B cell (primary cell): ENCODE results near the gene CKM. TPM values are rescaled to one million over a fixed set of nuclear protein-coding genes. Genes with fewer than 3 reads are reported as not detected.
"Not testable (repeated sequence)": the region's sequence is repeated elsewhere in the genome, so short reads cannot be mapped to it uniquely, and the experiment has no call there.

Experiments used
- ATAC-seq: fragments of 200-7000 bp; cut with Tn5 transposase; one replicate; pipeline ENCODE4 v1.10.0; 2021; ENCODE audit warnings: low read depth, mild to moderate bottlenecking, moderate number of reproducible peaks, moderate library complexity
- CTCF ChIA-PET: fragments of 350-600 bp; sonication (Branson Sonifier 250); formaldehyde crosslinking; loops from one replicate; lab custom pipeline; 2021; ENCODE audit warnings: antibody characterized with exemption, inconsistent platforms; lab: Charles Lee
- POLR2A ChIA-PET: fragments of 350-600 bp; sonication (Branson Sonifier 250); formaldehyde crosslinking; loops from one replicate; lab custom pipeline; 2021; ENCODE audit warnings: antibody characterized with exemption; lab: Charles Lee
- DNase-seq: peaks from one replicate; pipeline ENCODE4 v3.0.0; 2013
- H2AFZ ChIP-seq: 2 replicates; pipeline ENCODE4 v1.6.1; 2012; ENCODE audit warnings: mild to moderate bottlenecking, low read depth, low read length; ENCODE audit not compliant: insufficient read depth, poor library complexity, severe bottlenecking
- H3K27ac ChIP-seq, 2 donors: 1 replicate in 1 of 2; 2 replicates in 1 of 2; pipeline ENCODE4 v1.5.1; 2012 to 2013; ENCODE audit warnings: low read length in 2 of 2, mild to moderate bottlenecking in 2 of 2, moderate library complexity in 1 of 2
- H3K27me3 ChIP-seq, 4 experiments: fragments of 200-600 bp in 1 of 4; sonication (generic) in 1 of 4; replicated peaks in 1 of 4; 1 replicate in 2 of 4; 2 replicates in 2 of 4; pipeline versions ENCODE4 v1.6.1 to v1.7.0; 2013 to 2016; ENCODE audit warnings: low read length in 3 of 4, mild to moderate bottlenecking in 2 of 4, mixed read lengths in 1 of 4, moderate library complexity in 1 of 4; ENCODE audit not compliant: insufficient read depth in 4 of 4, control insufficient read depth in 3 of 4; ENCODE audit errors: control extremely low read depth in 1 of 4
- H3K36me3 ChIP-seq, 2 experiments: replicated peaks in 1 of 2; 1 replicate in 1 of 2; 2 replicates in 1 of 2; pipeline versions ENCODE4 v1.6.1 to v1.7.1; 2013; ENCODE audit warnings: low read length in 1 of 2; ENCODE audit not compliant: insufficient read depth in 2 of 2, control insufficient read depth in 1 of 2; ENCODE audit errors: control extremely low read depth in 1 of 2, extremely low read depth in 1 of 2
- H3K4me1 ChIP-seq, 2 donors: fragments of 200-600 bp in 1 of 2; sonication (generic) in 1 of 2; 1 replicate in 1 of 2; 2 replicates in 1 of 2; pipeline versions ENCODE4 v1.5.1 to v1.6.1; 2013 to 2017; ENCODE audit warnings: low read length in 2 of 2; ENCODE audit not compliant: control insufficient read depth in 2 of 2, insufficient read depth in 2 of 2
- H3K4me2 ChIP-seq: replicated peaks from 2 replicates; pipeline ENCODE3; 2012; ENCODE audit warnings: mild to moderate bottlenecking, low read depth, low read length; ENCODE audit not compliant: poor library complexity, severe bottlenecking
- H3K4me3 ChIP-seq, 5 experiments: fragments of 200-600 bp in 1 of 5; sonication (generic) in 1 of 5; 1 replicate in 3 of 5; 2 replicates in 2 of 5; pipeline versions ENCODE4 v1.5.1 to v1.7.0; 2011 to 2016; ENCODE audit warnings: low read length in 4 of 5, mild to moderate bottlenecking in 4 of 5, low read depth in 2 of 5, control low read depth in 1 of 5, moderate library complexity in 1 of 5; ENCODE audit not compliant: insufficient read depth in 1 of 5; ENCODE audit errors: control extremely low read depth in 1 of 5, extremely low read depth in 1 of 5
- H3K79me2 ChIP-seq: fragments of 200-600 bp; sonication (generic); one replicate; pipeline ENCODE4 v1.6.0; 2016; ENCODE audit warnings: low read length; ENCODE audit not compliant: control insufficient read depth, insufficient read depth
- H3K9ac ChIP-seq: fragments of 200-600 bp; sonication (generic); 2 replicates; pipeline ENCODE4 v1.6.1; 2017; ENCODE audit warnings: mild to moderate bottlenecking, low read length, moderate library complexity
- H3K9me3 ChIP-seq, 3 donors: one replicate each; pipeline versions ENCODE4 v1.6.1 to v1.7.1; 2013; ENCODE audit warnings: low read length in 2 of 3; ENCODE audit not compliant: control insufficient read depth in 2 of 3, insufficient read depth in 1 of 3; ENCODE audit errors: control extremely low read depth in 1 of 3
- H4K20me1 ChIP-seq: 2 replicates; pipeline ENCODE4 v1.6.0; 2012; ENCODE audit warnings: mild to moderate bottlenecking, low read length; ENCODE audit not compliant: insufficient read depth, control insufficient read depth, poor library complexity, severe bottlenecking
- H3K27ac Mint-ChIP-seq: one replicate; pipeline ENCODE4 v1.8.0; 2021; ENCODE audit warnings: mixed read lengths
- H3K27me3 Mint-ChIP-seq: one replicate; pipeline ENCODE4 v1.8.0; 2021; ENCODE audit warnings: mixed read lengths
- H3K4me1 Mint-ChIP-seq: one replicate; pipeline ENCODE4 v1.8.0; 2021; ENCODE audit warnings: mixed read lengths
- H3K4me3 Mint-ChIP-seq: one replicate; pipeline ENCODE4 v1.8.0; 2021; ENCODE audit warnings: mixed read lengths
- H3K9me3 Mint-ChIP-seq: one replicate; pipeline ENCODE4 v1.8.0; 2022; ENCODE audit warnings: mixed read lengths; ENCODE audit not compliant: insufficient read depth
- CTCF ChIP-seq: fragments of 200-600 bp; IDR thresholded peaks from one replicate; pipeline ENCODE4 v1.8.0; 2022; ENCODE audit warnings: antibody characterized with exemption, mild to moderate bottlenecking
- EZH2 ChIP-seq: IDR thresholded peaks from 2 replicates; pipeline ENCODE4 v1.6.1; 2012; ENCODE audit warnings: borderline replicate concordance, low read depth, mild to moderate bottlenecking, moderate library complexity, low read length; ENCODE audit not compliant: insufficient read depth, poor library complexity, severe bottlenecking
- WGBS: methylation state at CpG from one replicate; pipeline ENCODE4 v1.1.5; 2013; ENCODE audit warnings: missing lambda C conversion rate; ENCODE audit not compliant: insufficient coverage; 5-methylcytosine and 5-hydroxymethylcytosine counted together
- intact Hi-C: fragments of 100-400 bp; cut with micrococcal nuclease; formaldehyde crosslinking; loops from one replicate; pipeline ENCODE4 v1.10.0; 2022
- polyA plus RNA-seq: library from polyadenylated mRNA; depleted of rRNA; stranded (reverse); fragments of >200 nt; gene quantifications from 2 replicates; pipeline ENCODE4 v1.2.3, GENCODE V29; 2012
- total RNA-seq, 2 donors: library from RNA; stranded (reverse); fragments of 120-200 nt in 1 of 2; gene quantifications; 1 replicate in 1 of 2; 2 replicates in 1 of 2; pipeline versions ENCODE4 v1.2.3 to v1.2.4, GENCODE V29; 2013 to 2022

The CKM gene
- total and polyA plus RNA-seq, 2 donors (not counting 1 experiment from before 2014, with no cell fraction given), result not detected

DNA sequence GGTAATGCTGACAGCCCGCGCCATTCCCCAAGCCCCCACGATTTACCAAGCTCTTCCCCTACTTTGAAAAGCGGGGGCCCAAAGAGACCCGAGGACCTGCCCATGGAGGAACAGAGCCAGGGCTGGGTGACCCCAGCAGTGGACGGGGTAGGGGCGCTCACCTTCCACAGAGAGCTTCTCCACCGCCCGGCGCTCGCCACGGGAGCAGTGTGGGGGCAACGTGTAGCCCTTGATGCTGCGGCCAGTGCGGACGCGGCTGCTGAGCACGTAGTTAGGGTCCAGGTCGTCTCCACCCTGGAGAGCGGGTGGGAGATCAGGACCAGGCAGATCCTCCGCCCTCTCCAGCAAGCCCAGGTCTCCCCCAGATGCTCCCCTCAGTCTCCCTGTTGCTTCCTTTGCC lies 7.4 kb downstream of the CKM start:
- no peaks in the 10 kb centered on the region for H3K4me1 ChIP-seq
- ChIA-PET POLR2A (no interaction called here), CTCF (no interaction called here)
- H3K79me2 ChIP-seq, result no peaks in the 10 kb centered on the region
- H3K36me3 ChIP-seq, result no peaks in the 10 kb centered on the region
- WGBS, result 68% methylated on average over 21 of the region's 21 CpGs
- ATAC-seq, result no peak
- Mint-ChIP-seq H3K9me3 (no peaks in the 10 kb centered on the region), H3K4me1 (no peaks in the 10 kb centered on the region), H3K4me3 (no peak overlapping the region), H3K27ac (no peak overlapping the region), H3K27me3 (peaks cover 39% of the 10 kb centered on the region)
- no peak overlapping the region for H3K4me3 ChIP-seq
- no peak overlapping the region for H2AFZ ChIP-seq
- TF ChIP-seq EZH2 (no peak), CTCF (no peak)
- DNase-seq, result no peak
- intact Hi-C loops, result no loop called here
- H3K4me2 ChIP-seq, result no peak overlapping the region
- H3K9me3 ChIP-seq, result no peaks in the 10 kb centered on the region
- H3K27me3 ChIP-seq, result peaks cover 0 to 8% (median 0%) of the 10 kb centered on the region in 4 experiments
- no peak overlapping the region for H3K27ac ChIP-seq
- no peak overlapping the region for H3K9ac ChIP-seq
- no peaks in the 10 kb centered on the region for H4K20me1 ChIP-seq

DNA sequence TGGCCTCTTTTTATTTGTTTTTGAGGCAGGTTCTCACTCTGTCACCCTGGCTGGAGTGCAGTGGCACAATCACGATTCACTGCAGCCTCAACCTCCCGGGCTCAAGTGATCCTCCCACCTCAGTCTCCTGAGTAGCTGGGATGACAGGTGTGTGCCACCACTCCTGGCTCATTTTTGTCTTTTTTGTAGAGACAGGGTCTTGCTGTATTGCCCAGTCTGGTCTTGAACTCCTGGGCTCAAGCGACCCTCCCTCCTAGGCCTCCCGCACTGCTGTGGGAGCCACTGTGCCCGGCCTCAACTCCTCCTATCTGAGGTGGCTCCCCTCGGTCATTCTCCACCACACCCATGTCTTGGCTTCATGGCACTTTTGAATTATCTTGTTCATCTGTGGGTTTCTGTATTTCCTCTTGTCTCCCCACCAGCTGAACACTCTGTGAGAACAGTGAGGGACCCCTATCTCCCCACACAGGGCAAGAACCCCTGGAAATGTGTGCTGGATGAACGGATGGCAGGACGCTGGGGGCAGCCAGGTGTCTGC lies 7.9 kb downstream of the CKM start:
- DNase-seq (no peak), ATAC-seq (no peak)
- H3K4me1 Mint-ChIP-seq, result no peaks in the 10 kb centered on the region
- H3K36me3 ChIP-seq, result no peaks in the 10 kb centered on the region
- CTCF ChIA-PET, result no interaction called here
- TF ChIP-seq CTCF (no peak), EZH2 (no peak)
- H3K79me2 ChIP-seq, result no peaks in the 10 kb centered on the region
- POLR2A ChIA-PET, result no interaction called here
- no peaks in the 10 kb centered on the region for H4K20me1 ChIP-seq
- intact Hi-C loops, result no loop called here
- H3K9me3 ChIP-seq, result no peaks in the 10 kb centered on the region
- H3K4me2 ChIP-seq, result no peak overlapping the region
- H3K4me1 ChIP-seq, result no peaks in the 10 kb centered on the region
- H3K27ac Mint-ChIP-seq, result no peak overlapping the region
- no peak overlapping the region for H3K4me3 ChIP-seq
- no peaks in the 10 kb centered on the region for H3K9me3 Mint-ChIP-seq
- peaks cover 0 to 8% (median 0%) of the 10 kb centered on the region in 4 experiments for H3K27me3 ChIP-seq
- 82% methylated on average over 6 of the region's 8 CpGs for WGBS
- no peak overlapping the region for H3K4me3 Mint-ChIP-seq
- peaks cover 39% of the 10 kb centered on the region for H3K27me3 Mint-ChIP-seq
- no peak overlapping the region for H3K9ac ChIP-seq
- H3K27ac ChIP-seq, result no peak overlapping the region
- no peak overlapping the region for H2AFZ ChIP-seq

DNA sequence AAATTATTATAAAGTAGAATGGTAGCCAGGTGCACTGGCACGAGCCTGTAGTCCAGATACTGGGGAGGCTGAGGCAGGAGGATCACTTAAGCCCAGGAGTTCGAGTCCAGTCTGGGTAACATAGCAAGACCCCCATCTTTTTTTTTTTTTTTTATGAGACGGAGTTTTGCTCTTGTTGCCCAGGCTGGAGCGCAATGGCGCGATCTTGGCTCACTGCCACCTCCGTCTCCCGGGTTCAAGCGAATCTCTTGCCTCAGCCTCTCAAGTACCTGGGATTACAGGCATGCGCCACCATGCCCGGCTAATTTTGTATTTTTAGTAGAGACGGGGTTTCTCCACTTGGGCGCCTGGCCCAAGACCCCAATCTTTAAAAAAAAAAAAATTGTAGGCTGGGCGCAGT lies 10.4 kb downstream of the CKM start:
- peaks cover 0 to 12% (median 0%) of the 10 kb centered on the region in 3 donors for H3K9me3 ChIP-seq
- H3K4me1 Mint-ChIP-seq, H3K27me3 ChIP-seq, H3K4me1 ChIP-seq, H3K36me3 ChIP-seq, H3K4me3 ChIP-seq, H3K9ac ChIP-seq, intact Hi-C loops, H2AFZ ChIP-seq, ATAC-seq, H3K9me3 Mint-ChIP-seq, POLR2A ChIA-PET, DNase-seq, H3K79me2 ChIP-seq, H3K4me2 ChIP-seq, H3K4me3 Mint-ChIP-seq, H3K27ac Mint-ChIP-seq, H3K27ac ChIP-seq, H4K20me1 ChIP-seq: not testable (repeated sequence)
- peaks cover 29% of the 10 kb centered on the region for H3K27me3 Mint-ChIP-seq
- CTCF ChIA-PET, result interaction anchor here (0.6 kb wide), 1 partner anchor 11 kb away, joined by 3 read pairs; no protein-coding TSS in a partner anchor
- WGBS, result 96% methylated on average over 10 of the region's 14 CpGs
